H9 (cell line): Measurements from ENCODE around the gene FAM53A. TPM values are rescaled to one million over a fixed set of nuclear protein-coding genes. Genes with fewer than 3 reads are reported as not detected.

ENCODE experiments used
- DNase-seq: peaks from one replicate; pipeline ENCODE4 v3.0.0-alpha.2; 2017
- H2AFZ ChIP-seq: one replicate; pipeline ENCODE4 v1.6.1; 2013; ENCODE audit warnings: mild to moderate bottlenecking, low read length, control low read depth, moderate library complexity
- H2AK5ac ChIP-seq: 2 replicates; pipeline ENCODE4 v1.6.1; 2013; ENCODE audit warnings: low read length, control low read depth, mixed read lengths; ENCODE audit not compliant: insufficient read length
- H2BK120ac ChIP-seq: one replicate; pipeline ENCODE4 v1.6.1; 2013; ENCODE audit warnings: low read depth, mild to moderate bottlenecking, low read length, control low read depth, inconsistent platforms; ENCODE audit not compliant: poor library complexity, severe bottlenecking
- H2BK12ac ChIP-seq: 2 replicates; pipeline ENCODE4 v1.6.1; 2013; ENCODE audit warnings: low read length, control low read depth, mixed read lengths, low read depth; ENCODE audit not compliant: insufficient read length
- H2BK15ac ChIP-seq: 2 replicates; pipeline ENCODE4 v1.6.1; 2013; ENCODE audit warnings: low read depth, low read length, control low read depth
- H2BK20ac ChIP-seq: one replicate; pipeline ENCODE4 v1.6.1; 2013; ENCODE audit warnings: low read depth, mild to moderate bottlenecking, low read length, control low read depth, inconsistent platforms; ENCODE audit not compliant: poor library complexity, severe bottlenecking
- H2BK5ac ChIP-seq: 2 replicates; pipeline ENCODE4 v1.6.1; 2013; ENCODE audit warnings: low read length, control low read depth, mixed read lengths; ENCODE audit not compliant: insufficient read length
- H3K14ac ChIP-seq: 2 replicates; pipeline ENCODE4 v1.6.1; 2013; ENCODE audit warnings: low read length, control low read depth; ENCODE audit not compliant: insufficient read depth
- H3K18ac ChIP-seq: 2 replicates; pipeline ENCODE4 v1.6.1; 2013; ENCODE audit warnings: low read depth, mild to moderate bottlenecking, mixed read lengths, low read length, control low read depth; ENCODE audit not compliant: insufficient read length
- H3K23ac ChIP-seq: 2 replicates; pipeline ENCODE4 v1.6.1; 2013; ENCODE audit warnings: low read length, control low read depth, mixed read lengths, low read depth; ENCODE audit not compliant: insufficient read length
- H3K23me2 ChIP-seq: 2 replicates; pipeline ENCODE4 v1.6.1; 2013; ENCODE audit warnings: low read depth, mild to moderate bottlenecking, mixed read lengths, low read length, control low read depth; ENCODE audit not compliant: insufficient read length, poor library complexity, severe bottlenecking
- H3K27ac ChIP-seq: 2 replicates; pipeline ENCODE4 v1.5.1; 2013; ENCODE audit warnings: low read length, control low read depth, mixed read lengths, low read depth; ENCODE audit not compliant: insufficient read length
- H3K27me3 ChIP-seq: 2 replicates; pipeline ENCODE4 v1.6.1; 2013; ENCODE audit warnings: low read length, control low read depth, inconsistent platforms; ENCODE audit not compliant: insufficient read depth
- H3K4ac ChIP-seq: 2 replicates; pipeline ENCODE4 v1.6.1; 2013; ENCODE audit warnings: low read depth, mild to moderate bottlenecking, control low read depth, inconsistent platforms, low read length, moderate library complexity
- H3K4me1 ChIP-seq: 2 replicates; pipeline ENCODE4 v1.6.1; 2013; ENCODE audit warnings: low read length, control low read depth, inconsistent platforms; ENCODE audit not compliant: insufficient read depth
- H3K4me2 ChIP-seq: 2 replicates; pipeline ENCODE4 v1.6.1; 2013; ENCODE audit warnings: low read length, control low read depth, mixed read lengths; ENCODE audit not compliant: insufficient read length, insufficient read depth
- H3K56ac ChIP-seq: 2 replicates; pipeline ENCODE4 v1.6.1; 2013; ENCODE audit warnings: low read depth, mild to moderate bottlenecking, mixed read lengths, low read length, control low read depth; ENCODE audit not compliant: insufficient read length
- H3K79me1 ChIP-seq: 2 replicates; pipeline ENCODE4 v1.6.1; 2013; ENCODE audit warnings: low read depth, mild to moderate bottlenecking, moderate library complexity, low read length, control low read depth, inconsistent platforms; ENCODE audit not compliant: insufficient read depth, poor library complexity, severe bottlenecking
- H3K79me2 ChIP-seq: 2 replicates; pipeline ENCODE4 v1.6.1; 2013; ENCODE audit warnings: low read length, control low read depth, inconsistent platforms; ENCODE audit not compliant: insufficient read depth
- H3K9ac ChIP-seq: 2 replicates; pipeline ENCODE4 v1.6.1; 2013; ENCODE audit warnings: low read length, control low read depth, mixed read lengths; ENCODE audit not compliant: insufficient read length; ENCODE audit errors: extremely low read depth
- H3K9me3 ChIP-seq: one replicate; pipeline ENCODE4 v1.6.1; 2013; ENCODE audit warnings: low read depth, low read length, inconsistent platforms; ENCODE audit not compliant: control insufficient read depth
- H3T11ph ChIP-seq: one replicate; pipeline ENCODE4 v1.6.1; 2013; ENCODE audit warnings: mild to moderate bottlenecking, low read length, control low read depth, inconsistent platforms
- H4K20me1 ChIP-seq: one replicate; pipeline ENCODE4 v1.6.1; 2013; ENCODE audit not compliant: control insufficient read depth, insufficient read length, insufficient read depth
- H4K5ac ChIP-seq: 2 replicates; pipeline ENCODE4 v1.6.1; 2013; ENCODE audit warnings: low read depth, mild to moderate bottlenecking, mixed read lengths, low read length, control low read depth; ENCODE audit not compliant: insufficient read length
- H4K8ac ChIP-seq: replicated peaks from 2 replicates; pipeline ENCODE4 v1.6.1; 2013; ENCODE audit warnings: low read length, control low read depth, mixed read lengths, low read depth; ENCODE audit not compliant: insufficient read length
- H4K91ac ChIP-seq: 2 replicates; pipeline ENCODE4 v1.6.1; 2013; ENCODE audit warnings: low read depth, mild to moderate bottlenecking, moderate library complexity, mixed read lengths, low read length, control low read depth; ENCODE audit not compliant: insufficient read length
- H3K27ac Mint-ChIP-seq, 3 experiments: 2 replicates in 2 of 3; 3 replicates in 1 of 3; pipeline ENCODE4 v1.8.0; 2020 to 2021; ENCODE audit warnings: mixed read lengths in 3 of 3, mild to moderate bottlenecking in 1 of 3, moderate library complexity in 1 of 3
- H3K27me3 Mint-ChIP-seq: 2 replicates; pipeline ENCODE4 v1.8.0; 2021; ENCODE audit warnings: low read depth, mild to moderate bottlenecking, moderate library complexity, mixed read lengths
- H3K36me3 Mint-ChIP-seq, 3 experiments: 2 replicates in 2 of 3; 3 replicates in 1 of 3; pipeline ENCODE4 v1.8.0; 2020 to 2021; ENCODE audit warnings: low read depth in 3 of 3, mixed read lengths in 3 of 3; ENCODE audit not compliant: insufficient read depth in 1 of 3
- H3K4me1 Mint-ChIP-seq, 2 experiments: 2 replicates each; pipeline ENCODE4 v1.8.0; 2020; ENCODE audit warnings: mixed read lengths in 2 of 2
- H3K4me3 Mint-ChIP-seq, 2 experiments: 2 replicates in 1 of 2; 3 replicates in 1 of 2; pipeline ENCODE4 v1.8.0; 2020 to 2021; ENCODE audit warnings: mild to moderate bottlenecking in 2 of 2, mixed read lengths in 2 of 2, moderate library complexity in 1 of 2
- H3K9me3 Mint-ChIP-seq, 2 experiments: 2 replicates in 1 of 2; 3 replicates in 1 of 2; pipeline ENCODE4 v1.8.0; 2020; ENCODE audit warnings: mild to moderate bottlenecking in 2 of 2, mixed read lengths in 2 of 2, moderate library complexity in 1 of 2
- CTCF ChIP-seq: fragments of 200-600 bp; sonication (generic); conservative IDR thresholded peaks from 3 replicates; pipeline ENCODE4 v1.8.0; 2021; ENCODE audit warnings: antibody characterized with exemption, mild to moderate bottlenecking
- WGBS: extraction: QIAGEN DNeasy Blood & Tissue Kit; methylation state at CpG from one replicate; pipeline ENCODE4 v1.1.7; 2013; ENCODE audit warnings: missing lambda C conversion rate, low lambda C conversion rate, mixed read lengths; ENCODE audit not compliant: insufficient read length; ENCODE audit errors: extremely low coverage; 5-methylcytosine and 5-hydroxymethylcytosine counted together
- total RNA-seq: library from RNA; stranded (reverse); gene quantifications from 2 replicates; pipeline ENCODE4 v1.2.1, GENCODE V29; 2021

Gene FAM53A
- total RNA-seq, 1 experiment from 2014 or later: 2.4 TPM

GRCh38 chr4:1732911-1733310, 48.8 kb upstream of the FAM53A start:
- TF ChIP-seq CTCF: no peak
- Histone ChIP-seq H2AK5ac (no peak overlapping the region), H2BK12ac (no peak overlapping the region), H2BK120ac (no peak overlapping the region), H3K79me2 (peaks cover 2% of the 10 kb centered on the region; the same call in 1 of the 2 replicates), H3K4me2 (no peak overlapping the region), H3K79me1 (no peaks in the 10 kb centered on the region), H3K23ac (no peak overlapping the region), H3K9me3 (peaks cover 5% of the 10 kb centered on the region), H3K23me2 (no peaks in the 10 kb centered on the region), H4K20me1 (peaks cover 5% of the 10 kb centered on the region), H2BK20ac (no peak overlapping the region), H3K9ac (no peak overlapping the region), H3K4me1 (no peaks in the 10 kb centered on the region), H4K5ac (no peak overlapping the region), H2BK5ac (no peak overlapping the region), H3K14ac (no peak overlapping the region), H4K8ac (no peak overlapping the region), H2AFZ (no peak overlapping the region), H3T11ph (no peak overlapping the region), H3K27me3 (no peaks in the 10 kb centered on the region), H3K18ac (no peak overlapping the region), H3K4ac (no peak overlapping the region), H3K27ac (no peak overlapping the region), H4K91ac (no peak overlapping the region), H3K56ac (no peak overlapping the region), H2BK15ac (no peak overlapping the region)
- Mint-ChIP-seq H3K9me3 (peaks cover 7 to 9% of the 10 kb centered on the region in 2 experiments; a peak in 4 of 5 replicates), H3K4me1 (0 out of 4 replicates have a peak, but pooled peaks cover 0 to 3% of the 10 kb centered on the region in 2 experiments), H3K27me3 (no peaks in the 10 kb centered on the region), H3K36me3 (peaks cover 69 to 96% (median 94%) of the 10 kb centered on the region in 3 experiments), H3K4me3 (no peak overlapping the region), H3K27ac (no peak overlapping the region)
- WGBS: no CpG with 5 or more reads among the region's 10 CpGs
- no peak for DNase-seq
